Thyroid gland (tissue), 4 donors: ENCODE measurements around the gene LPAR2. TPM values are rescaled to one million over a fixed set of nuclear protein-coding genes. Genes with fewer than 3 reads are reported as not detected.

ENCODE experiments used
- DNase-seq, 2 donors: peaks; one replicate each; pipeline ENCODE4 v3.0.0-alpha.2; 2019
- H3K27ac ChIP-seq, 3 donors: fragments of 200-600 bp; sonication (generic); 1 replicate in 2 of 3; 2 replicates in 1 of 3; pipeline ENCODE4 v1.5.1; 2016 to 2019; ENCODE audit warnings: mild to moderate bottlenecking in 1 of 3, moderate library complexity in 1 of 3
- H3K27me3 ChIP-seq: fragments of 200-600 bp; sonication (generic); one replicate; pipeline ENCODE4 v1.5.1; 2019
- H3K36me3 ChIP-seq, 2 donors: fragments of 200-600 bp; sonication (generic); one replicate each; pipeline ENCODE4 v1.5.1; 2016 to 2019
- H3K4me1 ChIP-seq, 2 donors: fragments of 200-600 bp; sonication (generic); one replicate each; pipeline ENCODE4 v1.5.1; 2017 to 2019
- H3K4me3 ChIP-seq, 3 donors: fragments of 200-600 bp; sonication (generic); replicated peaks in 1 of 3; 1 replicate in 2 of 3; 2 replicates in 1 of 3; pipeline ENCODE4 v1.5.1; 2016; ENCODE audit warnings: mild to moderate bottlenecking in 1 of 3
- H3K9me3 ChIP-seq: fragments of 200-600 bp; sonication (generic); one replicate; pipeline ENCODE4 v1.5.1; 2017
- CTCF ChIP-seq, 6 experiments: fragments of 200-600 bp in 3 of 6; fragments of 450-650 bp in 3 of 6; sonication (generic) in 3 of 6; IDR thresholded peaks; one replicate each; pipeline ENCODE4 v1.5.1; 2016 to 2019; ENCODE audit warnings: antibody characterized with exemption in 6 of 6, mild to moderate bottlenecking in 2 of 6, inconsistent platforms in 1 of 6, moderate library complexity in 1 of 6
- POLR2A ChIP-seq, 2 donors: fragments of 450-650 bp; IDR thresholded peaks; one replicate each; pipeline ENCODE4 v1.6.1; 2017; ENCODE audit warnings: antibody characterized with exemption in 2 of 2, mild to moderate bottlenecking in 2 of 2, moderate library complexity in 1 of 2
- WGBS, 2 donors: methylation state at CpG; one replicate each; pipeline ENCODE4 v1.1.5; 2017; 5-methylcytosine and 5-hydroxymethylcytosine counted together
- intact Hi-C: fragments of 100-400 bp; cut with DNase I; formaldehyde crosslinking; loops from one replicate; pipeline ENCODE4 v1.15.1; 2023
- total RNA-seq, 4 donors: library from RNA; depleted of rRNA; stranded (reverse); fragments of >200 nt; gene quantifications; one replicate each; pipeline ENCODE4 v1.2.3, GENCODE V29; 2016

LPAR2 gene
- total RNA-seq, 4 donors from 2014 or later, result 10.2 to 35.2 (median 22.9) TPM

- H3K27ac ChIP-seq, result no peak overlapping the region
- DNase-seq, result no peak
- no peaks in the 10 kb centered on the region for H3K27me3 ChIP-seq
- H3K9me3 ChIP-seq, result no peaks in the 10 kb centered on the region
- WGBS, 2 donors, result 87 to 100% methylated on average over 6 of the region's 6 CpGs
- intact Hi-C loops, result no loop called here
- H3K4me1 ChIP-seq, result peaks cover 0 to 4% of the 10 kb centered on the region in 2 donors
- TF ChIP-seq POLR2A (IDR thresholded peaks at IDR 0.05) (no peak), CTCF (IDR thresholded peaks at IDR 0.05) (no peak)
- H3K36me3 ChIP-seq, result no peaks in the 10 kb centered on the region
- no peak overlapping the region for H3K4me3 ChIP-seq
Observed at GRCh38 chr19:19582471-19582870, 45.5 kb downstream of the LPAR2 start.

GRCh38 chr19:19581391-19581790 is 46.6 kb downstream of the LPAR2 start:
- TF ChIP-seq CTCF (IDR thresholded peaks at IDR 0.05) (no peak), POLR2A (IDR thresholded peaks at IDR 0.05) (no peak)
- DNase-seq, result no peak
- H3K4me3 ChIP-seq, result no peak overlapping the region
- H3K27ac ChIP-seq, result no peak overlapping the region
- no peaks in the 10 kb centered on the region for H3K9me3 ChIP-seq
- intact Hi-C loops, result no loop called here
- 94 to 96% methylated on average over 12 to 13 of the region's 13 CpGs for whole genome bisulfite sequencing, 2 donors
- no peaks in the 10 kb centered on the region for H3K27me3 ChIP-seq
- H3K4me1 ChIP-seq, result no peaks in the 10 kb centered on the region
- H3K36me3 ChIP-seq, result no peaks in the 10 kb centered on the region

- Histone ChIP-seq H3K36me3 (no peaks in the 10 kb centered on the region), H3K4me1 (no peaks in the 10 kb centered on the region), H3K4me3 (no peak overlapping the region), H3K9me3 (no peaks in the 10 kb centered on the region), H3K27ac (no peak overlapping the region), H3K27me3 (no peaks in the 10 kb centered on the region)
- DNase-seq, result no peak
- intact Hi-C loops, result no loop called here
- TF ChIP-seq CTCF (IDR thresholded peaks at IDR 0.05), result no peak
- no peak for TF ChIP-seq POLR2A (IDR thresholded peaks at IDR 0.05)
- WGBS, 2 donors, result 95 to 97% methylated on average over 4 of the region's 4 CpGs
Observed at GRCh38 chr19:19580418-19580817, 47.6 kb downstream of the LPAR2 start.

GRCh38 chr19:19579533-19580361 is 48.3 kb downstream of the LPAR2 start:
- DNase-seq, result no peak

More at GRCh38 chr19:19579533-19580361, 48.3 kb downstream of the LPAR2 start:
- Histone ChIP-seq H3K4me3 (no peak overlapping the region), H3K36me3 (no peaks in the 10 kb centered on the region), H3K4me1 (no peaks in the 10 kb centered on the region), H3K9me3 (no peaks in the 10 kb centered on the region), H3K27me3 (no peaks in the 10 kb centered on the region), H3K27ac (no peak overlapping the region)
- WGBS, 2 donors, result 91 to 94% methylated on average over 20 to 25 of the region's 25 CpGs
- intact Hi-C loops, result no loop called here
- TF ChIP-seq CTCF (IDR thresholded peaks at IDR 0.05) (no peak), POLR2A (IDR thresholded peaks at IDR 0.05) (no peak)
